Activated CD8-positive, alpha-beta memory T cell treated with anti-CD3 and anti-CD28 coated beads for 4 hours (primary cell): ENCODE data around the gene PAAF1.

Experiments
- DNase-seq, 2 donors: peaks; one replicate each; pipeline ENCODE4 v3.0.0-alpha.2; 2020; ENCODE audit warnings: low read depth in 2 of 2

PAAF1 gene

GRCh38 chr11:73945396-73945795 lies 68.6 kb downstream of the PAAF1 start:
- DNase-seq: no peak

- no peak for DNase-seq
Measured at GRCh38 chr11:73946798-73947458, 70.1 kb downstream of the PAAF1 start.

GRCh38 chr11:73949246-73949645 lies 72.4 kb downstream of the PAAF1 start:
- DNase-seq: no peak

- no peak for DNase-seq
Measured at GRCh38 chr11:73949912-73950311, 73.1 kb downstream of the PAAF1 start.

- no peak for DNase-seq
Measured at GRCh38 chr11:73950869-73951710, 74.3 kb downstream of the PAAF1 start, which contains the start of gene DNAJB13. TSS of gene DNAJB13 (plus strand) at chr11:73951026. CDS start at chr11:73951070, 44 bp downstream.

GRCh38 chr11:73951797-73952196 lies 75.0 kb downstream of the PAAF1 start:
- no peak for DNase-seq

GRCh38 chr11:73956876-73957653 lies 80.3 kb downstream of the PAAF1 start:
- DNase-seq: no peak

- DNase-seq: no peak
Measured at GRCh38 chr11:73957654-73958361, 81.0 kb downstream of the PAAF1 start.

- DNase-seq: no peak
Measured at GRCh38 chr11:73958521-73959141, 81.8 kb downstream of the PAAF1 start.

GRCh38 chr11:73961321-73961720 lies 84.5 kb downstream of the PAAF1 start:
- no peak for DNase-seq

- DNase-seq: no peak
Measured at GRCh38 chr11:73962101-73962705, 85.4 kb downstream of the PAAF1 start.

- DNase-seq: no peak
Measured at GRCh38 chr11:73963861-73964260, 87.1 kb downstream of the PAAF1 start.

GRCh38 chr11:73965076-73965763 lies 88.4 kb downstream of the PAAF1 start:
- DNase-seq: no peak

- DNase-seq: no peak
Measured at GRCh38 chr11:73965764-73966121, 88.9 kb downstream of the PAAF1 start.

- no peak for DNase-seq
Measured at GRCh38 chr11:73968356-73968966, 91.7 kb downstream of the PAAF1 start.

- DNase-seq: no peak
Measured at GRCh38 chr11:73969091-73969490, 92.3 kb downstream of the PAAF1 start.

- DNase-seq: no peak
Measured at GRCh38 chr11:73969991-73970800, 93.4 kb downstream of the PAAF1 start.

- no peak for DNase-seq
Measured at GRCh38 chr11:73971175-73971719, 94.4 kb downstream of the PAAF1 start.

- DNase-seq: no peak
Measured at GRCh38 chr11:73972187-73972586, 95.4 kb downstream of the PAAF1 start.
